ENCODE data around the gene UTS2. TPM values are rescaled to one million over a fixed set of nuclear protein-coding genes. Genes with fewer than 3 reads are reported as not detected.

Gene UTS2
- total and polyA plus RNA-seq, 4 donors = 0.26 to 1.1 (median 0.32) TPM

DNA sequence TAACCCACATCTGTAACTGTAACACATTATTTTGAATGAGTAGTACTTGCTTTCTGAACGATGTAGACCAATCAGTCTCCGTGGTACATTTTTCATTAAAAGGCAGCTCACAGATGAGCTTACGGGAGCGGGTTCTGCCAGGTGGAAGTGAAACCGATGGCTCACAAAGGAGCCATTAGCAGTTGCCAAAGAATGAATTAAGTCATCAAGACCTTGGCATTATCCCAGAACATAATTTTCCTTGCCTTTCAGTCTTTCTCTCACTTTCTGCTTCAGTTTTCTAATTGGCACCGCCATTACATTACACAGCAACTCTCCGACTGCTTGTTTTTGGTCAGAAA, 33.5 kb upstream of the UTS2 start:
- WGBS, 2 donors = 5 to 14% methylated on average over 7 of the region's 7 CpGs
- Histone ChIP-seq H3K4me1 (ENCODE audit: control insufficient read depth in 1 of 2, insufficient read depth in 2 of 2, low read length in 2 of 2) (no peaks in the 10 kb centered on the region), H3K36me3 (ENCODE audit: control insufficient read depth in 1 of 2, insufficient read depth in 2 of 2, low read length in 1 of 2) (no peaks in the 10 kb centered on the region), H3K27ac (ENCODE audit: low read depth in 1 of 2, low read length in 2 of 2) (no peak overlapping the region), H3K4me3 (ENCODE audit: low read length in 2 of 2) (no peak overlapping the region), H3K27me3 (ENCODE audit: control insufficient read depth in 1 of 2, insufficient read depth in 2 of 2, low read length in 1 of 2) (no peaks in the 10 kb centered on the region), H3K9me3 (ENCODE audit: control insufficient read depth, low read length) (no peaks in the 10 kb centered on the region)
- ATAC-seq (ENCODE audit: low FRiP score) (no peak), DNase-seq (no peak)
- intact Hi-C loops (cut with DNase I) = no loop called here

DNA sequence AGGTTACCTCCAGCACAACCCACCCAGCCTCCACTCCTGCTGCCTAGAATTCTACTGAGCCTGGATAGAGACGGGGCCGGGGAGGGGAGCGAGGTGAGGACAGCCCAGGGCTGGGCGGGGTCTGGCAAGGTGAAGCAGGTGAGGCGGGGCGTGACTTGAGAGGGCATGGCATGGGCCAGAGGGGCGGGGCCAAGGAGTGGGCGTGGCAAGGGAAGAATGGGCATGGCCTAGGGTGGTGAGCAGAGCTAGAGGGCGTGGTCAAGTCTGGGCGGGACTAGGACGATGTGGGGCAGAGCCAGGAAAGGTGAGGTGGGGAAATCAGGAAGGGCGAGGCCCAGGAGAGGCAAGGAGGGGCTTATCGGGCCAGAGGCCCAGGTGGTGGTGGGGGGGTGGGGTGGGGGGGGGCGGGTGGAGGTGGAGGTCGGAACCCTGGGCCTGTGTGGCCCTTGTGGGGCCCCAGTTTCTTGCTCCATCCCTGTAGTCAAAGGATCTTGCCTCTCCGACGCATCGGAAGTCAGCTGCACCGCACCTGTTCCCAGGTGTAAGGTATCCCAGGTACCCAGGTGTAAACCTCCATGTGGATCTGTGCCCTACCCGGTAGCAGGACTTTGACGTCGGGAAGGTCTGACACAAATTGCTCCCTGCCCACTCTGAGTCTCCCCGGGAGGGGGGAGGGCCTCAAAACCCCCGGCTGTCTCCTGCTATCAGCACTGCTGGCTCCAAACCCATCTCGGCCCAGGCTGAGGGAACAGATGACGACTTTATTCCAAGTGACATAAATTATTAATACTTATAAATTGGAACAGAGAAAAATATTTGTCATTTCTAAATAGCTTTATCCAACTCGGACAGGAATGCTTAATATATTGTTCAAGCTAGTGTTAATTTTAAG, 32.9 kb upstream of the UTS2 start:
- H3K4me3 ChIP-seq (ENCODE audit: low read length in 2 of 2) = no peak overlapping the region

DNA sequence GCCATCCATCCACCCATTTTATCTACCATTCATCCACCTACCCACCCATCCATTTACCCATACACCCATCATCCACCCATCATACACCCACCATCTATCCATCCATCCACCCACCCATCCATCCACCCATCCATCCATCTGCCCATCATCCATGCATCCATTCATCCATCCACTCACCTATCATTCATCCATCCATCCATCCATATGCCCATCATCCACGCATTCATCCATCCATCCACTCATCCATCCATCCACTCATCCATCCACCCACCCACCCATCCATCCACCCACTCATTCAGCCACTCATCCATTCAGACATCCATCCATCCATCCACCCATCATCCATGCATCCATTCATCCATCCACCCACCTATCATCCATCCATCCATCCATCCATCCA, 31.9 kb upstream of the UTS2 start:
- DNase-seq (no peak), ATAC-seq (ENCODE audit: low FRiP score) (no peak)
- H3K4me3 ChIP-seq (ENCODE audit: low read length in 2 of 2) = no peak overlapping the region
- WGBS, 2 donors = 40 to 98% methylated on average over 1 of the region's 1 CpG
- intact Hi-C loops (cut with DNase I) = no loop called here
- no peak overlapping the region for H3K27ac ChIP-seq (ENCODE audit: low read depth in 1 of 2, low read length in 2 of 2)
- H3K9me3 ChIP-seq (ENCODE audit: control insufficient read depth, low read length) = no peaks in the 10 kb centered on the region
- H3K27me3 ChIP-seq (ENCODE audit: control insufficient read depth in 1 of 2, insufficient read depth in 2 of 2, low read length in 1 of 2) = no peaks in the 10 kb centered on the region
- no peaks in the 10 kb centered on the region for H3K36me3 ChIP-seq (ENCODE audit: control insufficient read depth in 1 of 2, insufficient read depth in 2 of 2, low read length in 1 of 2)
- no peaks in the 10 kb centered on the region for H3K4me1 ChIP-seq (ENCODE audit: control insufficient read depth in 1 of 2, insufficient read depth in 2 of 2, low read length in 2 of 2)

More for the DNA sequence above, 32.9 kb upstream of the UTS2 start:
- H3K27ac ChIP-seq (ENCODE audit: low read depth in 1 of 2, low read length in 2 of 2) = no peak overlapping the region
- H3K4me1 ChIP-seq (ENCODE audit: control insufficient read depth in 1 of 2, insufficient read depth in 2 of 2, low read length in 2 of 2) = no peaks in the 10 kb centered on the region
- 18 to 23% methylated on average over 23 to 27 of the region's 27 CpGs for WGBS, 2 donors
- intact Hi-C loops (cut with DNase I) = no loop called here
- H3K27me3 ChIP-seq (ENCODE audit: control insufficient read depth in 1 of 2, insufficient read depth in 2 of 2, low read length in 1 of 2) = no peaks in the 10 kb centered on the region
- no peaks in the 10 kb centered on the region for H3K9me3 ChIP-seq (ENCODE audit: control insufficient read depth, low read length)
- DNase-seq (peak in 1 of 2 donors; percentile 55), ATAC-seq (ENCODE audit: low FRiP score) (peak; percentile 36)
- H3K36me3 ChIP-seq (ENCODE audit: control insufficient read depth in 1 of 2, insufficient read depth in 2 of 2, low read length in 1 of 2) = no peaks in the 10 kb centered on the region

DNA sequence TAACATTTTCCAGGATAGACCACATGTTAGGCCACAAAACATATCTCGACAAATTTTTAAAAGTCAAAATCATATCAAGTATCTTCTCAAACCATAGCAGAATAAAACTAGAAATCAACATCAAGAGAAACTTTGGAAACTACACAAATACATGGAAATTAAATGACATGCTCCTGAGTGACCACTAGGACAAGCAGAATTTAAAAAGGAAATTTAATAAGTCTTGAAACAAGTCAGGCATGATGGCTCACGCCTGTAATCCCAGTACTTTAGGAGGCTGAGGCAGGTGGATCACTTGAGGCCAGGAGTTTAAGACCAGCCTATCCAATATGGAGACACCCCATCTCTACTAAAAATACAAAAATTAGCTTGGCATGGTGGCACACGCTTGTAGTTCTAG, 26.4 kb upstream of the UTS2 start:
- no peaks in the 10 kb centered on the region for H3K9me3 ChIP-seq (ENCODE audit: control insufficient read depth, low read length)
- H3K36me3 ChIP-seq (ENCODE audit: control insufficient read depth in 1 of 2, insufficient read depth in 2 of 2, low read length in 1 of 2) = no peaks in the 10 kb centered on the region
- intact Hi-C loops (cut with DNase I) = no loop called here
- H3K4me3 ChIP-seq (ENCODE audit: low read length in 2 of 2) = no peak overlapping the region
- no peak for ATAC-seq (ENCODE audit: low FRiP score)
- 84 to 89% methylated on average over 3 of the region's 3 CpGs for WGBS, 2 donors
- H3K27me3 ChIP-seq (ENCODE audit: control insufficient read depth in 1 of 2, insufficient read depth in 2 of 2, low read length in 1 of 2) = no peaks in the 10 kb centered on the region
- no peak overlapping the region for H3K27ac ChIP-seq (ENCODE audit: low read depth in 1 of 2, low read length in 2 of 2)
- DNase-seq = no peak
- no peaks in the 10 kb centered on the region for H3K4me1 ChIP-seq (ENCODE audit: control insufficient read depth in 1 of 2, insufficient read depth in 2 of 2, low read length in 2 of 2)

DNA sequence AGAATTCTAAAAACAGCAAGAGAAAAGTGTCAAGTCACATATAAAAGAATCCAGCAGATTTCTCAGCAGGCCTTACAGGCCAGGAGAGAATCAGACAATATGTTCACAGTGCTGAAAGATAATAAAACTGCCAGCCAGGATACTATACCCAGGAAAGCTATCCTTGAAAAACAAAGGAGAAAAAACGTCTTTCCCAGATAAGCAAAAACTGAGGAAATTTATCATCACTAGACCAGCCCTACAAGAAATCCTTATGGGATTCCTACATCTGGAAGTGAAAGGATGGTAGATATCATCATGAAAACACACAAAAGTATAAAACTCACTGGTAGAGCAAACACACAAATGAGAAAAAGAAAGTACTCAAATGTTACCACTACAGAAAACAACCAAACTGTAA, 25.2 kb upstream of the UTS2 start:
- Histone ChIP-seq H3K4me1 (ENCODE audit: control insufficient read depth in 1 of 2, insufficient read depth in 2 of 2, low read length in 2 of 2) (no peaks in the 10 kb centered on the region), H3K4me3 (ENCODE audit: low read length in 2 of 2) (no peak overlapping the region), H3K27ac (ENCODE audit: low read depth in 1 of 2, low read length in 2 of 2) (no peak overlapping the region), H3K27me3 (ENCODE audit: control insufficient read depth in 1 of 2, insufficient read depth in 2 of 2, low read length in 1 of 2) (no peaks in the 10 kb centered on the region), H3K9me3 (ENCODE audit: control insufficient read depth, low read length) (no peaks in the 10 kb centered on the region), H3K36me3 (ENCODE audit: control insufficient read depth in 1 of 2, insufficient read depth in 2 of 2, low read length in 1 of 2) (no peaks in the 10 kb centered on the region)
- intact Hi-C loops (cut with DNase I) = no loop called here
- WGBS, 2 donors = 48 to 51% methylated on average over 1 of the region's 1 CpG
- DNase-seq (no peak), ATAC-seq (ENCODE audit: low FRiP score) (no peak)

DNA sequence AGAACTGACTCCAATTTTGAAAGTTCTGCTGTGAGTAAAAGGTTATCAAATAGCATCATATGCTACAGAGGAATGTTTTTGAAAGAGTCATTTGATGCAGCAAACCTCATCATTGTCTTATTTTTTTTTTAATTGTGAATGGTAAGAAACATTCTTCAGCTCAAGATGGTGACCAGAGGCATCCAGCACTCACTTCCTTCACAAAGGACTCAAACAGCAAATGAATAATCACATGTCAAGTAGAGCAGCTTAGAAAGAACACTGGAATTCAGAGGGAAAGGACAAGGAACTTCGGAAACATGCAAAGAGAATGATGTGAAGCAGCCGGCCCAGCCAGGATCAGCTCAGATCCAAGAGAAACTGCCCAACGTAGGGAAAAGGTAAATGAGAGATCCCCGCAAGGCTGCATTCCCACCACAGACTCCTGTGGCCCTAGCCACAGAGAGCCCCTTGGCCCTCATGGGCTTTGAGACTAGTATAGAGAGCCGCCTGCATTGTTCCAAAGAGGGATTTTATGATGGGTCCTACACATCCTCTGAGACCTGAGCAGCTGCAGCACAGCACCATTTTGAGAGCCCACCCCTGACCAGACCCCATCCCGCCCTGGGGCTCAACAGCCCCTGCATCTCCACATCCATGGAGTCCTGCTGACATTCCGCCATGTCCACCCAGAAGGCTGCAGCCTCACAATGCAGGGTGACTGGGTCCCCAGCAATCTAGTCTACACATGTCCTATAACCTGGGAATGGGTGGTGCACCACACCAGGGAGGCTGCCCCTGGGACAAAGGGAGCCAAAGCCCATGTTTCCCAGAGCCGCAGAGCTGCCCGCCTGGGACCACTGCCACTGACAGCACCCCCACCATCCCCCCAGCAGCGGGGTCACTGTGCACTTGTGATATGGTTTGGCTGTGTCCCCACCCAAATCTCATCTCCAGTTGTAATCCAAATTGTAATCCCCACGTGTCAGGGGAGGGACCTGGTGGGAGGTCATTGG, 21.2 kb upstream of the UTS2 start:
- WGBS, 2 donors = 73 to 78% methylated on average over 11 of the region's 11 CpGs
- Histone ChIP-seq H3K27ac (ENCODE audit: low read depth in 1 of 2, low read length in 2 of 2) (no peak overlapping the region), H3K9me3 (ENCODE audit: control insufficient read depth, low read length) (no peaks in the 10 kb centered on the region), H3K36me3 (ENCODE audit: control insufficient read depth in 1 of 2, insufficient read depth in 2 of 2, low read length in 1 of 2) (no peaks in the 10 kb centered on the region), H3K27me3 (ENCODE audit: control insufficient read depth in 1 of 2, insufficient read depth in 2 of 2, low read length in 1 of 2) (no peaks in the 10 kb centered on the region), H3K4me1 (ENCODE audit: control insufficient read depth in 1 of 2, insufficient read depth in 2 of 2, low read length in 2 of 2) (no peaks in the 10 kb centered on the region), H3K4me3 (ENCODE audit: low read length in 2 of 2) (no peak overlapping the region)
- DNase-seq = no peak
- ATAC-seq (ENCODE audit: low FRiP score) = no peak
- intact Hi-C loops (cut with DNase I) = no loop called here

DNA sequence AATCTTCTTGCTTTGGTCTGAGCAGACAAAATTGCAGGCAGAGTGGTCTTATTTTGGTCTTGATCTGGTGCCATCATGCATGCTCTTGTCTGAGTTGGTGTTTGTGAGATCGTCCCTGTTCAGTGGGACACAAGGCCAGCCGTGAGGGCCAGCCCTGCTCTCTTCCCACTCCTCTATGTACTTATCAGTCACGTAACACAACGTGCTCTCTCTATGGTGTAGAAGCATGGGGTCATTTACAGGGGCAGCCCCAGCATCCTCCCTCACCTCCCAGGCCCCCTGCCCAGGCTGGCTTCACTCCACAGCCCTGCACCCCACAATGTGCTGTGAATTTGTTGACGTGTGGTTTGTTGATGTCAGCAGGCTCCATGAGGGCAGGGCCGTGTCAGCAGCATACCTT, 18.3 kb upstream of the UTS2 start:
- H3K36me3 ChIP-seq (ENCODE audit: control insufficient read depth in 1 of 2, insufficient read depth in 2 of 2, low read length in 1 of 2) = no peaks in the 10 kb centered on the region
- H3K27ac ChIP-seq (ENCODE audit: low read depth in 1 of 2, low read length in 2 of 2) = no peak overlapping the region
- DNase-seq = no peak
- intact Hi-C loops (cut with DNase I) = no loop called here
- 76 to 78% methylated on average over 6 of the region's 6 CpGs for WGBS, 2 donors
- H3K27me3 ChIP-seq (ENCODE audit: control insufficient read depth in 1 of 2, insufficient read depth in 2 of 2, low read length in 1 of 2) = no peaks in the 10 kb centered on the region
- H3K4me1 ChIP-seq (ENCODE audit: control insufficient read depth in 1 of 2, insufficient read depth in 2 of 2, low read length in 2 of 2) = no peaks in the 10 kb centered on the region
- no peak for ATAC-seq (ENCODE audit: low FRiP score)
- no peaks in the 10 kb centered on the region for H3K9me3 ChIP-seq (ENCODE audit: control insufficient read depth, low read length)
- H3K4me3 ChIP-seq (ENCODE audit: low read length in 2 of 2) = no peak overlapping the region

DNA sequence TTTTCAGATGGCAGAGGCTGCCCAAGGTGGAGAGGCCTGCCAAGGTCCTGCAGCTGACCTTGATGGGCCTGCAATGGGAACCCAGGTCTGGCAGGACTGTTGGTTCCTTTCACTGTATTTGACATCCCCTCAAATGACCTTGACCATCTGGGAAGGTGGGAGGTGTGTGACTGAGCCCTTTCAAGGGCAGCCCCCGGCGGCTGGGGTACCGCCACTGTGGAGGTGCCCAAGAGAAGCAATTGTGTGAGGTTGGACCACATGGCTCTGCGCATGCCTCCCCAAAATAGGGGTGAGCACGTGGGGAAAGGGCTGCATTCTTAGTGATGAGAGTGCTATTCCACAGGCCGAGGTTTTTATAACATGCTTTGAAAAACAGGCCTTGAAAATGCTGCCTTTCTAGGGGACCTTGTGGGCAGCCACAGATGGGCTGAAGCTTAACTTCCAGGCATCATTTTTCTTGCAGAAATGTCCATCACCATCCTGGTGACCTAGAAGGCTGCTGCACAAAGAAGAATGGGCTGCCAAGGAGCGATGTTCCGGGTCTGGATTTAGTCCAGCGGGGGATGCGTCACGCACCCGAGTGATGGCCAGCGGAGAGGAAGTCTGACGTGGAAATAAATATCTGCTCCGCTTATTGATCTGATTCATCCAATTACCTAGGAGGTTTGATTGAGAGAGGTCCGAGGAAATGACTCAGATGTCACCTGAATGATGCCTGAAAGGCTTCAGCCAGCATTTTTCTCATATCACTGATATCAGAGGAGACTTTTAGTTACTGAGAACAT, 16.5 kb upstream of the UTS2 start:
- Histone ChIP-seq H3K4me3 (ENCODE audit: low read length in 2 of 2) (no peak overlapping the region), H3K27ac (ENCODE audit: low read depth in 1 of 2, low read length in 2 of 2) (no peak overlapping the region), H3K27me3 (ENCODE audit: control insufficient read depth in 1 of 2, insufficient read depth in 2 of 2, low read length in 1 of 2) (no peaks in the 10 kb centered on the region), H3K36me3 (ENCODE audit: control insufficient read depth in 1 of 2, insufficient read depth in 2 of 2, low read length in 1 of 2) (no peaks in the 10 kb centered on the region), H3K9me3 (ENCODE audit: control insufficient read depth, low read length) (no peaks in the 10 kb centered on the region), H3K4me1 (ENCODE audit: control insufficient read depth in 1 of 2, insufficient read depth in 2 of 2, low read length in 2 of 2) (no peaks in the 10 kb centered on the region)
- DNase-seq = no peak
- ATAC-seq (ENCODE audit: low FRiP score) = no peak
- WGBS, 2 donors = 86 to 92% methylated on average over 16 of the region's 16 CpGs
- intact Hi-C loops (cut with DNase I) = no loop called here
